CD4-positive, alpha-beta T cell treated with Interleukin-4 for 4 hours (primary cell): ENCODE results near the gene GABBR1.
A peak's percentile ranks its signal among the peaks of the same experiment; 100 is the strongest.

Source experiments
- DNase-seq: peaks from one replicate; pipeline ENCODE4 v3.0.0-alpha.2; 2020

The GABBR1 gene

DNA sequence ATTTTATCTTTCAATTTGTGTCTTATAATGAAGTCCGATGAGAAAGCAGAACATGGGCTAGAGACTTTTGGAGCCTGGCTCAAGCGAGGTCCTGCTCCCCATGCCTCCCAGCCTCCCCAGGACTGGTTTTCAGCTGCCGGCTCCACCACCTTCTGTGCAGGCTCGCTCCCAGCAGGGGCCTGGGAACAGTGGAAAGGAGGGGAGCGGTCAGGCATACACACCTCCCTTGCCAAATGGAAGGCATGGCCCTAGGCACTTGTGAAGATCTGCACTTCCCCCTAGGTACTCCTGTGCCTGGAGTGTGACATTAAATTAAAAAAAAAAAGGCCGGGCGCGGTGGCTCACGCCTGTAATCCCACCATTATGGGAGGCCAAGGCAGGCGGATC, 19.2 kb upstream of the GABBR1 start:
- DNase-seq: no peak

- DNase-seq: peak; percentile 55
These were observed 18.6 kb upstream of the GABBR1 start for GRCh38 chr6:29651413-29652197.

DNA sequence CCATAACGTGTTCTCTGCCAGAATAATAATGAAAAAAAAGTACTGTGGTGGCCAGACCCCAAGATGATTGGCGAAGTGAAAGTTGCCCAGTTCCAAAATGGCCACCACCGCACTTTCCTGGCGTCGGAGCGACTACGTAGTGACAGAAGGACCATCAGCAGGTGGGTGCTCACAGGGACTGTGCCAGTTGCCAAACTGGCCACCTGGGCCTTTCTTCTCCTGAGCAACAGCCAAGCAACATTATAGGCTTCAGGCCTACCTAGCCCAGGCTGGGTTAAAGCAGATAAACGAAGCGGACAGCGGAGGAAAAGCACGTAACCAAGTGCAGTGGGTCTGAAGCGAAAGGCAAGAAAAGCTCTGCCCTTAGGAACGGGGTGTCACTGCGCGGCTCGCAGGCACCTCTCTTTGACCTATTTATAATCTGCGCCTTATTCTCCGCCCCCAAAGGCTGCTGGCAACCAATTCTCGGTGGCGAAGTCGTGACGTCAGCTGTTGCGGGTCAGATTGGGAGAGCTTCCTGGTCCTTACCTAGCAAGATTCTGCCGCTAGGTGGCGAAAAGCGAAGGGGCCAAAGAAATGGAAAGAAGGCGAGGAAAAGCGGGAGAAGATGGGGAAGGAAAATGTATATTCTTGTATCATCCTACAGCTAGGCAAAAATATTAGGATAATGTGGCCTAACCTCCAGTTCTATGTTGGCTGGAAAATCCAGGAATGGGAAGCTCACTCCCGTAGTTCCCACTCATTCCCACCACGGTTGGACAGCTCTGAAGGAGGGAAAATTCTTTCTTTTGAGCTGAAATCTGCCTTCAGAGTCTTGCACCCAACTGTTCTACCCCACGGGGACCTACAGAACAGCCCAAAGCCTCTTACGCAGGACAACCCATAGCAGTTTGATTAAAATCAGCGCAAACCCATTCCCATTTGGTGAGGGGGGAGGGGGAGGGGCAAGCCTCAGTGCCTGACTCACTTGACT, 17.0 kb upstream of the GABBR1 start:
- peak; percentile 99 for DNase-seq

- no peak for DNase-seq
These were observed 15.1 kb upstream of the GABBR1 start for GRCh38 chr6:29647927-29648642.

DNA sequence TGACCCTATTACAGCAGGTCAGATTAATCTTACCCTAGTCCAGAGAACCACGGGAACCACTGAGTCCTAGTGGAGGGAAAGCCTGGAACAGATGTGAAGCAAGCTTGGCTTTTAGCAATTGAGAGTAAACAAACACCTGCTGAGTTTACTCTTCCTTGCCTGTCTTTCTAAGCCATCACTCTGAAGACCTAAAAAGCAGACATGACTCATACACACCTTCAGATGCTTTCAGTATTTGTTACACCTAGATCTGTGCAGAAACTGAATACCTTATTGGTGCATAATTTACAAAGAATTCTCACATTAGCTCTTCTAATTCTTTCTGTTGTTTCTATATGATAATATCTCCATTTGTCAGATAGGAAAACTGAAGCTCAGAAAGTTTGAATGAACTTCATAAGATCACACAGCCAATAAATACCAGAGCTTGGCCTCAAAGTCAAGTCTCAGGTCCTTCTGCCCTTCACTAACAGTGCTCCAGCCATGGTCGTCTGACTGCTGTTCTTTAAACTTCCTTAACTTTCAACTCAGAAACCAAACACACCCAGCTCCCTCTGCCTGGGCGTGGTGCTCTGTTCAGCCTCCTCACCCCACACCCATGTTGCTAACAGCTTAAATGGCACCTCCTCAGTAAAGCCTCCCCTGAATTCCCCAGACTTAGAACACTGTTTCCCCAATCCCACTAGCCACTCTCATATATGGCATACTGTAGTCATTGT, 8.6 kb upstream of the GABBR1 start:
- DNase-seq: peak; percentile 54

DNA sequence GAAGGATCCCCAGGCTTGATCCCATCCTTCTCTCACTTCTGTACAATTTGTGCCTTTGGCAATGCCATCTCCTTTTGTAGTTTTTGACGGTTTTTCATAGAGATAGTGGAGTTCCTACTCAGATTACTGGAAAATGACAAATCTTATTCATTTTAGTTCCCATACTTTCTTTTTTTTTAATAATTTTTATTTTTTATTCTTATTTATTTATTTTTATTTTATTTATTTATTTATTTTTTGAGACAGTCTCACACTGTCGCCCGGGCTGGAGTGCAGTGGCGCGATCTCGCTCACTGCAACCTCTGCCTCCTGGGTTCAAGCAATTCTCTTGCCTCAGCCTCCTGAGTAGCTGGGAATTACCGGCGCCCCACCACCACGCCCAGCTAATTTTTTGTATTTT, 4.3 kb upstream of the GABBR1 start:
- no peak for DNase-seq

DNA sequence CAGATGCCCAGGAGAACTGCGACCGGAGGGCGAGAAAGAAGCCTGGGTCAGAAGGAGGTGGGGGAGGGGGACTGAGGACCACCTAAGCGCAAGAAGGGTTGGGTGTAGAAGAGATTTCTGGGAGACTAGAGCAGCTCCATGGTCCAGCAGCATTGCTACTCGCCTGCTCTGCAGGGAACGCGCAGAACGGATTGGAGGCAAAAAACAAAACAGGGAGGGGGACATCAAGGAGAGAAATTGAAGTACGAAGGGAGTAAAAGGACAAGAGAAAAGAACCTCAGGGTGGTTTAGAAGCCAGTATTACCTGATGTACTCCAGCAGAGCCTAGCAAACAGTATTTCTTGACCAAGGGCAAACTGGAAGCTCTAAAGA, 537 bp upstream of the GABBR1 start:
- DNase-seq: no peak

GRCh38 chr6:29631860-29632731, 887 bp downstream of the GABBR1 start:
- DNase-seq: peak; percentile 52

GRCh38 chr6:29631209-29631810, 1.7 kb downstream of the GABBR1 start:
- no peak for DNase-seq

- DNase-seq: no peak
These were observed 2.7 kb downstream of the GABBR1 start for GRCh38 chr6:29630315-29630714.

- DNase-seq: no peak
These were observed 3.4 kb downstream of the GABBR1 start for GRCh38 chr6:29629571-29629970.

DNA sequence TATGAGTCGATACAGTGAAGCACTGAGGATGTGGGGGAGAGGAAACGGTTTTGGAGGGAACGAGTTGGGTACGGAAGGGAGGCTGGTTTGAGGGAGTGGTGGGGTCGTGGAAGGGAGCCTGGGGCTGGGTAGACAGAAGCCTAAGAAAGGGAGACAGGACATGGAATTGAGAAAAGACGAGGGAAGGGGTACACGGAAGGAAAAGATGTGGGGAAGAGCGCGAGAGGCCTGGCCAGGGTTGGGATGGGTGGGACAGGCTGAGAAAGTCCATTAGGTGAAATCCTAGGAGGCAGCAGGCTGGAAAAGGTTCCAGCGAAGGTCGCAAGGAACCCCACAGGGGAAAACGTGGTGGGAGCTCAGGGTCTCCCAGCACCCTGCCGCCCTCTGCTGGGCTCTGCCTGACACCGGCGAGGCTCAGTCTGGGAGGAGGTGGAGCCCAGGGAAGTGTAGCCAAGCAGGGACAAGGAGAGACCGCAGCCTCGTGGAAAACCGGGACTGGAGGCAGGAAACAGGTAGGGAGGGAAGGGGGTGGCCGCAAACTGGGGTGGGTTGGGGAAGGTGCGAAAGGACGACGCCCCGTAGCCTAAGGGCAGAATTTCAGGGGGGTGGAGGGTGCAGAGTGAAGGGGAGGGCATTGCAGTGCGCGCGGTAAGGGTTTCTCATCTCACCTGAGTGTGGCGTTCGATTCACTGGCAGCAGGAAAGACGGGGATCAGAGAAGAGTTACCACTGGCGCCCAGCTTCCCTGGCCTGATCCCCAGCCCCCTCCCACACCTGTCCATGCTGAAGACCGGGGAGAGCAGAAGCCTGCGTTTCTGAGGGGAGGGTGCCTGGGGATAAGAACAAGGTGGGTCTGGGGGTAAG, 4.3 kb downstream of the GABBR1 start:
- peak; percentile 34 for DNase-seq

DNA sequence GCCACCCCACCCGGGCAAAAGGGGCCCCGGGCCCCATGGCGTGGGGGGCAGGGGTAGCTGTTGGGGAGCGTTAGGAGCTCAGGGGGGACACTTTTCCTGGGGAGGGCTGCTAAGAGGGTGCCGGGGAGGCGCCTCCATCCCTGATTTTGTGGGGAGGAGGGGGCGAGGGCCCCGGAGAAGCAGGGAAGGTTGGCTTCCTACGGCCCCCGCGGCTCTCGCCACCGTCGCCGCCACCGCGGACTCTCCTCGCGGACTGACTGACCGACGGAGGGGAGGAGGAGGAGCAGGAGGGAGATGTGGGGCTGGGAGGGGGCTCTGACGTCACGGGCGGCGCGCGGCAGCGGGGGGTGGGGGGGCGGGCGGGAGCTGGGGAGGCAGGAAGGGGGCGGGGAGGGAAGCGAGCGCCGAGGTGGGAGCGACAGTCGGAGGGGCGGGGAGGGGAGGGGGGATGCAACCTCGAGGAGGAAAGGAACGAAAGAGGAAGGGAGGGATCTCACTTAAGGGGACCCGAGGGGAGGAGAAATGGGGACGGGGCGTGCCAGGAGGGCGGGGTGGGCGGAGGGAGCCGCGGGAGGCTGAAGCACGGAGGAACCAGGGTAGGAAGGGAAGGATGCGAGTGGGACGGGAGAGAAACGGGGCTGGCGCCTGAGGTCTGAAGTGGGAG, 5.1 kb downstream of the GABBR1 start:
- DNase-seq: peak; percentile 44

GRCh38 chr6:29626948-29627754, 5.8 kb downstream of the GABBR1 start:
- no peak for DNase-seq

DNA sequence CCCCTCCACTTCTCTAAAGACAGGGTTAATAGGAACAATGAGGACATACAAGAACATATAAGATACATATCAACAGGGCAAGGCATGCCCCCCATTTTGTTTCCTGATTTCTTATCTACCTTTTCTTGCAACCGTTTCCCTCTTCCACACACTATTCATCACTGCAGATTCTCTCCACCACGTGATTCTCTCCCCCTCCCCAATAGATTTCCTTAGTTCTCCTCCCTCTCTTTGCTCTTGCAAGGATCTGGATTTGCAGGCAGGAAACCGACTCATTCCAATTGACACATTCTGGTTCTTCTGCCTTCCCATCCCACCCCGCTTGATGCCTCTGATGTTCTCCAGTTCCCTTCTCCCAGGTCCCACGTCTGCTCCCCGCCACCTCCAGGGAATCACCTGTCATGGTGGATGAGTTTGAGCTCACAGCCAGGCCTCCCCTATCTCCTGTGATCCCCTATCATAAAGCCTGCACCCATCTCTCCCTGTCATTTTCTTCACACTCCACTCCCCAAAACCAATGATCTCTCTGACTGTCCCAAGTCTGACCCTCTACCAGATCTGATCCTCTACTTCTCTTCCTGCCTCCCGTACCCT, 7.5 kb downstream of the GABBR1 start:
- no peak for DNase-seq

GRCh38 chr6:29624520-29624961, 8.4 kb downstream of the GABBR1 start:
- DNase-seq: no peak

GRCh38 chr6:29620630-29621029, 12.4 kb downstream of the GABBR1 start:
- DNase-seq: no peak

- DNase-seq: no peak
These were observed 13.3 kb downstream of the GABBR1 start for GRCh38 chr6:29619578-29620160.
